ENCODE data around the gene ANKRD12. TPM values are rescaled to one million over a fixed set of nuclear protein-coding genes. Genes with fewer than 3 reads are reported as not detected.

Gene ANKRD12
- total RNA-seq, 1 experiment from 2014 or later: 24.1 TPM

Other genes with a start within 250 kb of the ANKRD12 start
- gene NDUFV2, start 34.1 kb upstream of the ANKRD12 start, total RNA-seq (2014; rRNA removed; shearing (Covaris generic)): 244 and 300 TPM in 2 replicates
- gene TWSG1, start 198.0 kb downstream of the ANKRD12 start, total RNA-seq (2014; rRNA removed; shearing (Covaris generic)): 92.5 and 97.5 TPM in 2 replicates